Heart left ventricle (tissue), 16 donors: Measurements from ENCODE around the gene HLF. TPM values are rescaled to one million over a fixed set of nuclear protein-coding genes. Genes with fewer than 3 reads are reported as not detected.

Experiments used
- ATAC-seq, 4 donors: fragments of 200-7000 bp; cut with Tn5 transposase; one replicate each; pipeline ENCODE4 v1.9.1; 2020 to 2022; ENCODE audit warnings: moderate library complexity in 4 of 4, mild to moderate bottlenecking in 3 of 4, moderate number of reproducible peaks in 1 of 4
- DNase-seq, 5 donors: peaks; one replicate each; pipeline ENCODE4 v3.0.0-alpha.2; 2020
- H3K27ac ChIP-seq, 12 donors: fragments of 200-600 bp; sonication (generic) in 4 of 12; one replicate each; pipeline versions ENCODE4 v1.5.0 to v1.8.0; 2016 to 2022; ENCODE audit warnings: mild to moderate bottlenecking in 2 of 12
- H3K27me3 ChIP-seq, 9 donors: fragments of 200-600 bp; sonication (generic) in 2 of 9; one replicate each; pipeline versions ENCODE4 v1.5.1 to v1.8.0; 2016 to 2022; ENCODE audit warnings: mild to moderate bottlenecking in 3 of 9
- H3K36me3 ChIP-seq, 9 donors: fragments of 200-600 bp; sonication (generic) in 2 of 9; one replicate each; pipeline versions ENCODE4 v1.5.0 to v1.8.0; 2018 to 2022; ENCODE audit warnings: mild to moderate bottlenecking in 2 of 9
- H3K4me1 ChIP-seq, 12 donors: fragments of 200-600 bp; sonication (generic) in 4 of 12; one replicate each; pipeline versions ENCODE4 v1.5.0 to v1.8.0; 2016 to 2022; ENCODE audit warnings: mild to moderate bottlenecking in 3 of 12
- H3K4me3 ChIP-seq, 12 donors: fragments of 200-600 bp; sonication (generic) in 4 of 12; one replicate each; pipeline versions ENCODE4 v1.5.0 to v1.8.0; 2017 to 2022; ENCODE audit warnings: mild to moderate bottlenecking in 9 of 12, moderate library complexity in 4 of 12
- H3K9me3 ChIP-seq, 12 donors: fragments of 200-600 bp; sonication (generic) in 4 of 12; one replicate each; pipeline versions ENCODE4 v1.5.0 to v1.8.0; 2016 to 2022; ENCODE audit warnings: mild to moderate bottlenecking in 1 of 12
- POLR2A ChIP-seq, 2 donors: fragments of 450-650 bp; IDR thresholded peaks; one replicate each; pipeline ENCODE4 v1.6.1; 2017; ENCODE audit warnings: antibody characterized with exemption in 2 of 2, mild to moderate bottlenecking in 2 of 2, moderate library complexity in 2 of 2
- WGBS, 4 donors: extraction: QIAGEN DNeasy Blood & Tissue Kit in 2 of 4; methylation state at CpG; one replicate each; pipeline versions ENCODE4 v1.1.5 to v1.1.7; 2013 to 2018; 5-methylcytosine and 5-hydroxymethylcytosine counted together
- intact Hi-C, 10 donors: fragments of 100-400 bp; cut with DNase I; formaldehyde crosslinking; loops; one replicate each; pipeline versions ENCODE4 v1.11.1 to v1.14.2; 2022
- polyA plus RNA-seq, 2 donors: library from polyadenylated mRNA; stranded (reverse); fragments of 200-250 nt; gene quantifications; one replicate each; pipeline ENCODE4 v1.2.3, GENCODE V29; 2013
- total RNA-seq, 9 donors: library from RNA; depleted of rRNA in 2 of 9; stranded (reverse); fragments of >200 nt in 2 of 9; fragmentation: NEBNext Ultra II Directional in 3 of 9; extraction: Animal tissue kit (Norgen Biotek cat#: 25700) in 3 of 9; gene quantifications; one replicate each; pipeline versions ENCODE4 v1.1.0 to v1.2.4, GENCODE V29; 2016 to 2023
- TF ChIP-seq, protein P1 (sequence below), 12 donors: fragments of 200-600 bp; sonication (generic) in 4 of 12; IDR thresholded peaks; one replicate each; pipeline versions ENCODE4 v1.5.0 to v1.8.0; 2018 to 2022; ENCODE audit warnings: antibody characterized with exemption in 12 of 12, mild to moderate bottlenecking in 5 of 12
- donor health status: ischemic (EF 13 %, LVEDD 7.1; RV severe dilation, severe dysfunction).
- donor health status: healthy with polysubstance abuse.
- donor health status: DM: no; HTN: yes; CAD: no.
- donor health status: DM: no; HTN: no; CAD: no.
- donor health status: ischemic (EF 25% LVEDD 6.9; RV normal size, moderate dysfunction).
- donor health status: ischemic (EF 25% LVEDD 5.7; RV mildly dilated, moderate dysfunction).
- donor health status: healthy.
- donor health status: DM: yes; HTN: yes; CAD: no.
- donor health status: ischemic (EF 35%, LVEDD 5.7; RV mildly dilated, moderate dysfunction).
- donor health status: nonischemic (EF 11% LVEDD 7.7; RV severe dilation, severe dysfunction).
- donor health status: DM: yes; HTN: yes; CAD: no.
- donor health status: PGD.
- donor health status: ischemic (EF 29% LVEDD 5.4; RV normal size, mild dysfunction).
- donor health status: nonischemic (EF 23%, LVEDD 6.1; RV moderate dilation, normal function).

Gene HLF
- total and polyA plus RNA-seq, 11 donors, result 5.3 to 46.3 (median 23.8) TPM

DNA sequence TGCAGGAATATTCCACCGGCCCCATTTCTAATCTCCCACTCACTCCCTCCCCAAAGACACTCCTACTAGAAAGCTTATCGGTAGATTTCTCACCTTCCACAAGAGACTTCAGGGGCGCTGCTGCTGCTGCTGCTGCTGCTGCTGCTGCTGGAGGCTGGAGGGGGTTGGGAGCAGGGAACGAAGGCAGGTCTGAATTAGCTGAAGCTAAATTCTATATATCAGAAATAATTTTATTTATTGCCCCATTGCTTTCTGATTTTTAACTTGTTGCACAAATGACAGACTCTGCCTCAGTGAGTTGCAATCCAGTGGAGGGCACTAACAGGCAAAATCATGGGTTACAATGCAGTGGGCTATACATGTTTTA is 25.8 kb upstream of the HLF start:
- Histone ChIP-seq H3K27me3 (peaks cover 0 to 7% (median 0%) of the 10 kb centered on the region in 9 donors), H3K4me1 (peaks cover 0 to 22% (median 8%) of the 10 kb centered on the region in 12 donors), H3K36me3 (no peaks in the 10 kb centered on the region), H3K27ac (peak overlapping the region in 9 of 12 donors; percentile 43 to 85 (median 75)), H3K9me3 (no peaks in the 10 kb centered on the region), H3K4me3 (peak overlapping the region; percentile 30 to 68 (median 56))
- ATAC-seq, result peak in 3 of 4 donors; percentile 11 to 42 (median 36)
- no peak for DNase-seq
- intact Hi-C loops, result loop anchor here in 9 of 10 donors (1.0 to 10.0 kb wide), 13 partner anchors 24 to 276 kb away; partner anchors contain the start of genes HLF (in 6 of the 9), COX11 (in 2 of the 9), STXBP4 (in 2 of the 9) and SMIM36 (in 1 of the 9)
- WGBS, 4 donors, result 2 to 3% (median 2%) methylated on average over 4 of the region's 4 CpGs
- TF ChIP-seq, protein P1, sequence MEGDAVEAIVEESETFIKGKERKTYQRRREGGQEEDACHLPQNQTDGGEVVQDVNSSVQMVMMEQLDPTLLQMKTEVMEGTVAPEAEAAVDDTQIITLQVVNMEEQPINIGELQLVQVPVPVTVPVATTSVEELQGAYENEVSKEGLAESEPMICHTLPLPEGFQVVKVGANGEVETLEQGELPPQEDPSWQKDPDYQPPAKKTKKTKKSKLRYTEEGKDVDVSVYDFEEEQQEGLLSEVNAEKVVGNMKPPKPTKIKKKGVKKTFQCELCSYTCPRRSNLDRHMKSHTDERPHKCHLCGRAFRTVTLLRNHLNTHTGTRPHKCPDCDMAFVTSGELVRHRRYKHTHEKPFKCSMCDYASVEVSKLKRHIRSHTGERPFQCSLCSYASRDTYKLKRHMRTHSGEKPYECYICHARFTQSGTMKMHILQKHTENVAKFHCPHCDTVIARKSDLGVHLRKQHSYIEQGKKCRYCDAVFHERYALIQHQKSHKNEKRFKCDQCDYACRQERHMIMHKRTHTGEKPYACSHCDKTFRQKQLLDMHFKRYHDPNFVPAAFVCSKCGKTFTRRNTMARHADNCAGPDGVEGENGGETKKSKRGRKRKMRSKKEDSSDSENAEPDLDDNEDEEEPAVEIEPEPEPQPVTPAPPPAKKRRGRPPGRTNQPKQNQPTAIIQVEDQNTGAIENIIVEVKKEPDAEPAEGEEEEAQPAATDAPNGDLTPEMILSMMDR (IDR thresholded peaks at IDR 0.05), result peak in 2 of 12 donors; percentile 6 to 25
- TF ChIP-seq POLR2A (IDR thresholded peaks at IDR 0.05), result no peak

DNA sequence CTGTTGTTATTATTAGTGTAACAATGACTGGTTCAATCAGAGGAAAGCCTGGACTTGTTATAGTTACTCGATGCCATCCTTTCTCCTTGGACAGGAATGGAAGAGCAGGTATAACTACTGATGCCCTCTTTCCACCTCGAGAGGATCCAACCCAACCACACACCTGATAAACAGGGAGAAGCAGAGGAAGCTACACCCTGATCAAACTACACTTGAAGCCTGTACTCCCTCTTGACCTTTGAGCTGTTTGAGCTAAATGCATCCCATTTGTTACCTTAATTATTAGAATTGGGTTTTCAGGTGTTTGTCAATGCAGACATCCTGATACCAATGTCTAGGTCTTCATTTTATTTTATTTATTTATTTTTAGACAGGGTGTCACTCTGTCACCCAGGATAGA is 23.7 kb upstream of the HLF start:
- peaks cover 0 to 7% (median 0%) of the 10 kb centered on the region in 9 donors for H3K27me3 ChIP-seq
- no peaks in the 10 kb centered on the region for H3K9me3 ChIP-seq
- no peak overlapping the region for H3K27ac ChIP-seq
- no peak for TF ChIP-seq POLR2A (IDR thresholded peaks at IDR 0.05)
- TF ChIP-seq, protein P1 (IDR thresholded peaks at IDR 0.05), result no peak
- no peak overlapping the region for H3K4me3 ChIP-seq
- peaks cover 0 to 22% (median 8%) of the 10 kb centered on the region in 12 donors for H3K4me1 ChIP-seq
- ATAC-seq, result no peak
- DNase-seq, result no peak
- WGBS, 4 donors, result 80 to 92% (median 85%) methylated on average over 2 of the region's 2 CpGs
- no peaks in the 10 kb centered on the region for H3K36me3 ChIP-seq
- intact Hi-C loops, result loop anchor here in 1 of 10 donors (2.0 kb wide), 1 partner anchor 22 kb away; no protein-coding TSS in a partner anchor

DNA sequence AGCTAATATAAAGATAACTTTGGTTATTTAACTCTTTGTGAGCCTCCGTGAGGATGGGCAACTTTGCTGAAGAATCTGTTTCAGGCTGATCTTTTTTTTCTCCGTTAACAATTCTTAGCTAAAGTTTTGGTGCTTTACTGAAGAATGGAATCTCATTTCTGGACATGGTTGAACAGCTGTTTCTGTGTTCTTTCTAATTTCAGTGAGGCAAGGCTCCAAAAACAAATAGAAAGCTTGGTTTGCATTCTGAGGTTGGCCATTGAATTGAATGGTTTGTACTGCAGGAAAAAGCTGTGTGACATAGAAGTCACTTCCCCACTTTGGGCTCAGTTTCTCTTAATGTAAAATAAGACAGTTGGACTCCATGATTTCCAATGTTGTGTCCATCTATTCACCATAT is 22.3 kb upstream of the HLF start:
- DNase-seq (no peak), ATAC-seq (no peak)
- Histone ChIP-seq H3K4me3 (no peak overlapping the region), H3K27me3 (peaks cover 0 to 3% (median 0%) of the 10 kb centered on the region in 9 donors), H3K9me3 (no peaks in the 10 kb centered on the region), H3K4me1 (peaks cover 0 to 17% (median 8%) of the 10 kb centered on the region in 12 donors), H3K27ac (no peak overlapping the region), H3K36me3 (no peaks in the 10 kb centered on the region)
- intact Hi-C loops, result no loop called here
- WGBS, 4 donors, result 85 to 89% (median 86%) methylated on average over 2 of the region's 2 CpGs
- no peak for TF ChIP-seq POLR2A (IDR thresholded peaks at IDR 0.05)
- TF ChIP-seq, protein P1 (IDR thresholded peaks at IDR 0.05), result no peak

DNA sequence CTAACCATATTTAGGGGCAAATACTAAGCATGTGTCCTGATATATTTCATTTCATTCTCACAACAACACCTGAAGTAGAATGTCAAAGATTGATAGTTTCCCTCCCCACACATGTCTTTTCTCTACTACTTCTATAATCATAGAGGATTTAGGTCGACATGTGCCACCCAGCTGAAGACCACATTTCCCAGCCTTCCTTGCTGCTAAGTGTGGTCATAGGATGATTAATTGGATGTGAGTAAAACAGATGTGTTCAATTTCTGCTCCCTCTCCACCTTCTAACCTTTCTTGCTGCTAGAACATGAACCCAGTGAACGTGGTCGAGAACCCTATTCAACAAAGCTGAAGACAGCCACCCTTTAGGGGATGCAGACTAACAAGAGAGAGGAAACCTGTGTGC is 18.8 kb upstream of the HLF start:
- TF ChIP-seq, protein P1 (IDR thresholded peaks at IDR 0.05), result no peak
- no peak for TF ChIP-seq POLR2A (IDR thresholded peaks at IDR 0.05)
- intact Hi-C loops, result no loop called here
- Histone ChIP-seq H3K4me1 (no peaks in the 10 kb centered on the region), H3K27ac (no peak overlapping the region), H3K9me3 (peaks cover 0 to 2% (median 0%) of the 10 kb centered on the region in 12 donors), H3K36me3 (no peaks in the 10 kb centered on the region), H3K4me3 (no peak overlapping the region), H3K27me3 (no peaks in the 10 kb centered on the region)
- ATAC-seq (no peak), DNase-seq (no peak)
- WGBS, 4 donors, result 63 to 68% (median 65%) methylated on average over 3 of the region's 3 CpGs
